Glutamatergic neuron (in vitro differentiated cells): Measurements from ENCODE around the gene GPR34. TPM values are rescaled to one million over a fixed set of nuclear protein-coding genes. Genes with fewer than 3 reads are reported as not detected.
"Not testable (repeated sequence)": the region's sequence is repeated elsewhere in the genome, so short reads cannot be mapped to it uniquely, and the experiment has no call there.

Experiments used
- DNase-seq: peaks from one replicate; pipeline ENCODE4 v3.0.0; 2022
- H3K27ac Mint-ChIP-seq: one replicate; pipeline ENCODE4 v1.8.0; 2020; ENCODE audit warnings: mild to moderate bottlenecking, mixed read lengths, inconsistent platforms; ENCODE audit not compliant: unreplicated experiment
- H3K27me3 Mint-ChIP-seq: one replicate; pipeline ENCODE4 v1.8.0; 2020; ENCODE audit warnings: mild to moderate bottlenecking, moderate library complexity, mixed read lengths, inconsistent platforms; ENCODE audit not compliant: unreplicated experiment
- H3K36me3 Mint-ChIP-seq: one replicate; pipeline ENCODE4 v1.8.0; 2020; ENCODE audit warnings: mild to moderate bottlenecking, mixed read lengths, inconsistent platforms; ENCODE audit not compliant: unreplicated experiment
- H3K4me1 Mint-ChIP-seq: one replicate; pipeline ENCODE4 v1.8.0; 2020; ENCODE audit warnings: mild to moderate bottlenecking, low read depth, mixed read lengths, inconsistent platforms; ENCODE audit not compliant: unreplicated experiment
- H3K4me3 Mint-ChIP-seq: one replicate; pipeline ENCODE4 v1.8.0; 2020; ENCODE audit warnings: mild to moderate bottlenecking, mixed read lengths, inconsistent platforms; ENCODE audit not compliant: unreplicated experiment
- H3K9me3 Mint-ChIP-seq: one replicate; pipeline ENCODE4 v1.8.0; 2020; ENCODE audit warnings: mild to moderate bottlenecking, moderate library complexity, mixed read lengths, inconsistent platforms; ENCODE audit not compliant: unreplicated experiment
- CTCF ChIP-seq: fragments of 200-600 bp; sonication (generic); IDR thresholded peaks from one replicate; pipeline ENCODE4 v1.5.0; 2021; ENCODE audit not compliant: partially characterized antibody, unreplicated experiment
- total RNA-seq: library from RNA; stranded (reverse); fragmentation: NEBNext Ultra II Directional; extraction: Animal tissue kit (Norgen Biotek cat#: 25700); gene quantifications from one replicate; pipeline ENCODE4 v1.2.1, GENCODE V29; 2021; ENCODE audit not compliant: unreplicated experiment

GPR34 gene
- total RNA-seq, 1 donor from 2014 or later, result not detected

DNA sequence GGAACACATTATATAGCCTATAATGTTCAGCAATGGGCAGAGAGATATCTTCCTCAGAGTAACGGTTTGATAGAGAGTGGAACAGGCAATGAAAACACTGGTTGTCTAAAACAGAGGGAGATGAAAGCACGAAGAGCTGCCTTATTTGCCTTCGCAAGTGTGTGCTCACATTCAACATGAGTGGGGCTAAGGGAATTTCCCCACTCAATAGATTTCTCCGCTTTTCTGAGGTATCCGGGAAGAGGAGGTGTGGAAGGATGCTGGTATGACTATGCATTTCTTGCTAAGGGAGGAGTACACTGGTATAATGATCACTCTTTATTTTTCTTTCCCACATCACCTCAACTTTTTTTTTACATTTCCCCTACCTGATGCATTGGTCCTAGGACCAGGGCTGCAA is 27.4 kb downstream of the GPR34 start:
- no peak for DNase-seq
- no peak overlapping the region for H3K27ac Mint-ChIP-seq
- H3K36me3 Mint-ChIP-seq, result no peaks in the 10 kb centered on the region
- no peak for TF ChIP-seq CTCF
- H3K9me3 Mint-ChIP-seq, result peaks cover 2% of the 10 kb centered on the region
- H3K4me1 Mint-ChIP-seq, result no peaks in the 10 kb centered on the region
- H3K4me3 Mint-ChIP-seq, result no peak overlapping the region
- H3K27me3 Mint-ChIP-seq, result peaks cover 2% of the 10 kb centered on the region

GRCh38 chrX:41716767-41717473 is 28.1 kb downstream of the GPR34 start:
- no peak for TF ChIP-seq CTCF
- no peak overlapping the region for H3K27ac Mint-ChIP-seq
- DNase-seq, result no peak
- H3K36me3 Mint-ChIP-seq, result no peaks in the 10 kb centered on the region
- H3K4me1 Mint-ChIP-seq, result no peaks in the 10 kb centered on the region
- H3K4me3 Mint-ChIP-seq, result no peak overlapping the region
- H3K27me3 Mint-ChIP-seq, result peaks cover 2% of the 10 kb centered on the region
- peaks cover 2% of the 10 kb centered on the region for H3K9me3 Mint-ChIP-seq

- Mint-ChIP-seq H3K27ac (no peak overlapping the region), H3K4me1 (no peaks in the 10 kb centered on the region), H3K36me3 (no peaks in the 10 kb centered on the region), H3K9me3 (peaks cover 2% of the 10 kb centered on the region), H3K27me3 (peaks cover 2% of the 10 kb centered on the region), H3K4me3 (no peak overlapping the region)
- DNase-seq, result no peak
- no peak for TF ChIP-seq CTCF
Observed at GRCh38 chrX:41718481-41719235, 29.9 kb downstream of the GPR34 start.

DNA sequence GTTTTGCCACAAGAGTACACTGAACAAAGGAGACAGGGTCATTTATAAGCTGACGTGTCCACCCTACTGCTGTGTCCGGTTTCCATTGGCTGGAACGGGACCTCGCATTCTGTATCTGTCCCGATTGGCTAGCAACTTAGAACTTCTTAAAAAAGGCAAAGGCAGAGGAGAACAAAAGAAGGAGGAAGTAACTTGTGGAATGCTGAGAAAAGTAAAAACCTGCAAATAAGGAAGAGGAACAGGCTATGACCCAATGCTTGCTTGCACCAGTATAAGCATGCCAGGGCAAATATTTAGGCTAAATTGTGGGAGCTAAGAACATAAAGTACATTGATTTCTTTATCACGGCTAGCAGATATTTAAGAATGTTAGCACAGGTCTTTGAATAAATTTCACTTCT is 30.8 kb downstream of the GPR34 start:
- not testable (repeated sequence) for H3K27ac Mint-ChIP-seq, H3K4me3 Mint-ChIP-seq, H3K9me3 Mint-ChIP-seq, H3K36me3 Mint-ChIP-seq, H3K4me1 Mint-ChIP-seq, H3K27me3 Mint-ChIP-seq, DNase-seq

DNA sequence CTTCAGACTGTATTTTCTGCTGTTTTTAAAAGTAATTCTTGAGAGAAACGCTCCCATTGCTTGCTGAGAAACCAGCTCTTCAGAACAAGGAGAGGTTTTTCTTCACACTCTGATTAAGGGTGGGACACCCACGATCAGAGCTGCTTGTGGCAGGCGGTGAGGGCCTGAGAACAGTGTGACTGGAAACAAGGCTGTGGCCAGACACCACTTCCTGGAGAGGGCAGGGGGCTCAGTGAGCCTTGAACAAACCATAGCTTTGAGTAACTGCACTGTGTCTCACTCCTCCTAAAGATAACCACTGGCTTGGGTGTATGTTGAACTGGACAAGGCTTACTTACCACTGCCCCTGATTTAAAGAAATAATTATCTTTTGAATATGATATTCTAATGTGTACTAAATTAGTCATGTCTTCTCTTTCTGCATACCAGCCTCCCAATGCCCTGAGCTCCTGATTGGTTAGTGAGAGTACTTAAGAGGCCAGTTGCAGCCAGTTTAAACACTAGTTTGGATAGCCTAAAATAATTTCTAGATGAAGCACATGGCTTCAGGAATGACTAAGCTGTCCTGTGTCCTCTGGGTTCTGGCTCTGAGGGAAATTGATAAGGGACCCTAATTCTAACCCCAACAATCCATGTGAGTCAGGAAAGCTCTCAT is 31.5 kb downstream of the GPR34 start:
- Mint-ChIP-seq H3K27ac (no peak overlapping the region), H3K4me3 (no peak overlapping the region), H3K4me1 (no peaks in the 10 kb centered on the region), H3K27me3 (peaks cover 2% of the 10 kb centered on the region), H3K9me3 (peaks cover 2% of the 10 kb centered on the region), H3K36me3 (no peaks in the 10 kb centered on the region)
- DNase-seq, result no peak
- TF ChIP-seq CTCF, result no peak
